HG03521 (cell line): ENCODE results near the gene PLEKHG4B.
"Not testable (repeated sequence)": the region's sequence is repeated elsewhere in the genome, so short reads cannot be mapped to it uniquely, and the experiment has no call there.

ENCODE experiments used
- ATAC-seq: cut with Tn5 transposase; IDR thresholded peaks from one replicate; pipeline ENCODE4 v1.9.1; 2021; ENCODE audit warnings: mild to moderate bottlenecking, moderate library complexity; ENCODE audit not compliant: unreplicated experiment

PLEKHG4B gene

GRCh38 chr5:154826-155225 is 62.9 kb downstream of the PLEKHG4B start:
- ATAC-seq, result no peak

- ATAC-seq, result no peak
Measured at GRCh38 chr5:155651-156410, 63.9 kb downstream of the PLEKHG4B start.

GRCh38 chr5:156411-157072 is 64.6 kb downstream of the PLEKHG4B start:
- ATAC-seq, result no peak

- ATAC-seq, result no peak
Measured at GRCh38 chr5:157126-157715, 65.3 kb downstream of the PLEKHG4B start.

GRCh38 chr5:157801-158200 is 65.8 kb downstream of the PLEKHG4B start:
- ATAC-seq, result no peak

GRCh38 chr5:158807-159447 is 67.0 kb downstream of the PLEKHG4B start:
- no peak for ATAC-seq

GRCh38 chr5:159448-160172 is 67.6 kb downstream of the PLEKHG4B start:
- no peak for ATAC-seq

- ATAC-seq, result no peak
Measured at GRCh38 chr5:160173-160510, 68.2 kb downstream of the PLEKHG4B start.

- no peak for ATAC-seq
Measured at GRCh38 chr5:160921-161802, 69.2 kb downstream of the PLEKHG4B start.

- ATAC-seq, result no peak
Measured at GRCh38 chr5:161803-162110, 69.8 kb downstream of the PLEKHG4B start.

- no peak for ATAC-seq
Measured at GRCh38 chr5:162190-162564, 70.2 kb downstream of the PLEKHG4B start.

- no peak for ATAC-seq
Measured at GRCh38 chr5:162565-163337, 70.8 kb downstream of the PLEKHG4B start.

- ATAC-seq, result no peak
Measured at GRCh38 chr5:163338-163620, 71.3 kb downstream of the PLEKHG4B start.

GRCh38 chr5:163841-164240 is 71.9 kb downstream of the PLEKHG4B start:
- no peak for ATAC-seq

- no peak for ATAC-seq
Measured at GRCh38 chr5:164244-164643, 72.3 kb downstream of the PLEKHG4B start.

GRCh38 chr5:164783-165182 is 72.8 kb downstream of the PLEKHG4B start:
- not testable (repeated sequence) for ATAC-seq

GRCh38 chr5:166441-167372 is 74.7 kb downstream of the PLEKHG4B start:
- ATAC-seq, result no peak

- no peak for ATAC-seq
Measured at GRCh38 chr5:167511-167910, 75.5 kb downstream of the PLEKHG4B start.
